Effector memory CD4-positive, alpha-beta T cell (primary cell): ENCODE results near the gene SLC2A8.

Source experiments
- DNase-seq, 3 donors: peaks; one replicate each; pipeline ENCODE4 v3.0.0-alpha.2; 2020
- H3K27ac ChIP-seq: 2 replicates; pipeline ENCODE4 v1.7.0; 2013; ENCODE audit warnings: mild to moderate bottlenecking, low read length, moderate library complexity; ENCODE audit not compliant: insufficient read depth, poor library complexity, severe bottlenecking
- H3K27me3 ChIP-seq: replicated peaks from 2 replicates; pipeline ENCODE4 v1.7.0; 2013; ENCODE audit warnings: mild to moderate bottlenecking, low read length; ENCODE audit not compliant: insufficient read depth, control insufficient read depth, poor library complexity, severe bottlenecking
- H3K36me3 ChIP-seq: 2 replicates; pipeline ENCODE4 v1.7.0; 2013; ENCODE audit warnings: mild to moderate bottlenecking, low read length, moderate library complexity; ENCODE audit not compliant: control insufficient read depth, insufficient read depth
- H3K4me1 ChIP-seq: 2 replicates; pipeline ENCODE4 v1.7.0; 2013; ENCODE audit warnings: low read length, mild to moderate bottlenecking; ENCODE audit not compliant: control insufficient read depth, insufficient read depth, poor library complexity, severe bottlenecking
- H3K4me3 ChIP-seq: 2 replicates; pipeline ENCODE4 v1.7.0; 2013; ENCODE audit warnings: low read length, low read depth, mild to moderate bottlenecking; ENCODE audit not compliant: insufficient read depth, poor library complexity, severe bottlenecking
- H3K9me3 ChIP-seq: 2 replicates; pipeline ENCODE4 v1.7.0; 2013; ENCODE audit warnings: mild to moderate bottlenecking, low read length, moderate library complexity; ENCODE audit not compliant: control insufficient read depth
- total RNA-seq, 3 donors: gene quantifications; one replicate each; lab custom pipeline; 2026; lab: John Stamatoyannopoulos, UW

SLC2A8 gene
- 2.4 to 4.1 (median 3.3) reads per million in 3 donors for total RNA-seq

- H3K27me3 ChIP-seq = peaks cover 45% of the 10 kb centered on the region
Measured at GRCh38 chr9:127396808-127397645, at the start of gene SLC2A8. Gene SLC2A8 (plus strand): TSS chr9:127397169. CDS start chr9:127397231, 62 bp downstream.

DNA sequence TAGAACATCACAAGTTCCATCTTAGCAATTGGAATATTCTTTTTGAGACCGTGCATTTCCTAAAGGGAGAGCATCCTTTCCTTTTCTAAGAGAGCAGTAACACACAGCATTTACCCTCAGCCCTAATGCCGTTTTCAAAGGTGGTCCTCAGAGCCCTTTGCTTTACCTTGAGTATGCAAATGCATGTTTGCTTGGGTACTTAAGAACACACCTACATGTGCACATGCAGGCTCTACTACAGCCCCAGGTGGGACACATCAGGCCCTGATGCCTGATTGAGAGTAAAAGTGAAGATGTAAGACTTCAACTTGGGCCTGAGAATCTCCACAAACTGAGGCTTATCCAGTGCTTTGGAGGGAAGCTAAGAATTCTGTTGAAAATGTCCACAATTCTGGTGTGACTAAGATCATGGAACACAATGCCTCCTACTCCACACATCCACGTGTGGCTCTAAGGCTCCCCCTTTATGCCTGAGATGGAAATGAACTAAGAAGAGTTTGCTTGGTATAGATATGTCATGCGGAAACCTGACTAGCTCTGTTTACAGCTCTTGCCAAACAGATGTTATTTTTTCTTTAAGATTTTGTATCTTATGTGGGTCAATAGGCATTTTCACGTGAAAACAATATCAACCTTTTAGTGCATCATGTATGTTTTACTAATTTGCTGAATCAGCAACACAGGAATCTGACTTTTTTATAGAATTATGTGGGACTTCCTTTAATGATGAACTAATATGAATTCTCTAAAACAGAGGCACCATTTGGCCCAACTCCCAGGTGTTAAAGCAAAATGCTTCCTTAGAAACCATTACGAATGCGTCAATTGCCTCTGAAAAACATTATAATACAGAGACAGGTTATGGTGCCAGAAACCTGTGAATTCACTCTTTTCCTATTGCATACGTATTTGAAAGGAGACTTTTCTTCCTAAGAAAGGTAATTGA, 48.9 kb upstream of the SLC2A8 start:
- DNase-seq = no peak
- Histone ChIP-seq H3K4me1 (no peaks in the 10 kb centered on the region), H3K4me3 (no peak overlapping the region), H3K27me3 (no peaks in the 10 kb centered on the region), H3K36me3 (no peaks in the 10 kb centered on the region), H3K9me3 (no peaks in the 10 kb centered on the region), H3K27ac (no peak overlapping the region)

More at GRCh38 chr9:127396808-127397645, at the start of gene SLC2A8:
- DNase-seq = peak; percentile 92 to 96 (median 94)
- Histone ChIP-seq H3K9me3 (no peaks in the 10 kb centered on the region), H3K4me3 (peak within 1 kb of the TSS; percentile 39), H3K4me1 (peaks cover 16% of the 10 kb centered on the region), H3K36me3 (no peaks in the 10 kb centered on the region), H3K27ac (no peak within 1 kb of the TSS)

DNA sequence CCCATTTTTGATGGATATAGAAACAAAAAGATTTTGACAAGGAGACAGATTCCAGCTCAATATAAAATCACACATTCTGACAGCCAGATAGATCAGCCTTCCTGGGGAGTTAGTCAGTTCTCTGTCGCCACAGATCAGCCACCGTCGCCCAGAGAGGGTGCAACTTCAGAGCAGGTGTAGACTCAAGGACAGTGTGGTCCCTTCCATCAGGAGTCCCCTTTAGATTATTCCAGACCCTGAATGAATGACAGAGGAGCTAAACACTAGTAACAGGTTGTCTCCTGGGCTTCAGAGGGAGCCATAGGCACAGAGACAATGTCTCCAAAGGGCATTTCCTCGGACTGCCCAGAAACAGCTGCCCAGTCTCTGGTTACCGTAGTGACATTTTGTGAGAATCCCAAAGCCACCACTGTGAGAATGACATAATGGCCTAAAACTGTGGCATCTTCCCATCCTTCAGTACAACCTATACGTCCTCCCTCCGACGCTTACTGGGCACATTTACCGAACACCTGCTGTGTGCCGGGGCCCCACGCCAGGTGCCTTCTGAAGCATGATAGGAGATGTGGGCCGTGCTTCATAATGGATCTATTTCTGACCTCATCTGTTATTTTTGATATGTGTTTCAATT, 47.4 kb upstream of the SLC2A8 start:
- H3K27ac ChIP-seq = no peak overlapping the region
- no peaks in the 10 kb centered on the region for H3K4me1 ChIP-seq
- H3K4me3 ChIP-seq = no peak overlapping the region
- DNase-seq = no peak
- no peaks in the 10 kb centered on the region for H3K27me3 ChIP-seq
- H3K36me3 ChIP-seq = no peaks in the 10 kb centered on the region
- H3K9me3 ChIP-seq = no peaks in the 10 kb centered on the region

- no peak overlapping the region for H3K4me3 ChIP-seq
- H3K27me3 ChIP-seq = no peaks in the 10 kb centered on the region
- no peak for DNase-seq
- no peaks in the 10 kb centered on the region for H3K36me3 ChIP-seq
- H3K27ac ChIP-seq = no peak overlapping the region
- no peaks in the 10 kb centered on the region for H3K9me3 ChIP-seq
- no peaks in the 10 kb centered on the region for H3K4me1 ChIP-seq
Measured at GRCh38 chr9:127351182-127352166, 45.5 kb upstream of the SLC2A8 start.

DNA sequence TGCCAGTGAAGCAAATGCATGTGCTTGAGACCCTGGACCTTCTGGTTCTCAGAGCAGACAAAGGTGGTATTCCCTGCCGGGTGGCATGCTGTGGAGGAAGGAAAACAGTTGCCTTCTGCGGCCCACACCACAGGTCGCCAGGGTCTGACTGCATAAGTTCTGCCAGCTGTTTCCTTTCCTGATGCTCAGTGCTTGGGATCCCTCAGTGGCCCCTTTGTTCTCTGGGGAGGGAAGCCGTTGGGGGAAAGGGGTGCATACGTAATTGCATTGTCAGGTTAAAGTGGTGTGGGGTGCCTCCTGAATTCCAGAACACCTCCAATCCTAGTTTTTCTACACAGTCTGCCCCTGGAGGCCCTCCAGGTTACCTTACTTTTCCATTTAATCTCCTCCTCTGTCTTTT, 43.1 kb upstream of the SLC2A8 start:
- Histone ChIP-seq H3K36me3 (no peaks in the 10 kb centered on the region), H3K27ac (no peak overlapping the region), H3K4me1 (no peaks in the 10 kb centered on the region), H3K9me3 (no peaks in the 10 kb centered on the region), H3K27me3 (no peaks in the 10 kb centered on the region), H3K4me3 (no peak overlapping the region)
- DNase-seq = no peak

GRCh38 chr9:127356906-127357305, 40.1 kb upstream of the SLC2A8 start:
- no peaks in the 10 kb centered on the region for H3K9me3 ChIP-seq
- no peaks in the 10 kb centered on the region for H3K27me3 ChIP-seq
- no peak overlapping the region for H3K4me3 ChIP-seq
- no peaks in the 10 kb centered on the region for H3K4me1 ChIP-seq
- DNase-seq = no peak
- H3K27ac ChIP-seq = no peak overlapping the region
- H3K36me3 ChIP-seq = no peaks in the 10 kb centered on the region

- Histone ChIP-seq H3K27ac (no peak overlapping the region), H3K36me3 (no peaks in the 10 kb centered on the region), H3K9me3 (no peaks in the 10 kb centered on the region), H3K4me1 (no peaks in the 10 kb centered on the region), H3K27me3 (no peaks in the 10 kb centered on the region), H3K4me3 (no peak overlapping the region)
- DNase-seq = no peak
Measured at GRCh38 chr9:127358023-127358535, 38.9 kb upstream of the SLC2A8 start.

DNA sequence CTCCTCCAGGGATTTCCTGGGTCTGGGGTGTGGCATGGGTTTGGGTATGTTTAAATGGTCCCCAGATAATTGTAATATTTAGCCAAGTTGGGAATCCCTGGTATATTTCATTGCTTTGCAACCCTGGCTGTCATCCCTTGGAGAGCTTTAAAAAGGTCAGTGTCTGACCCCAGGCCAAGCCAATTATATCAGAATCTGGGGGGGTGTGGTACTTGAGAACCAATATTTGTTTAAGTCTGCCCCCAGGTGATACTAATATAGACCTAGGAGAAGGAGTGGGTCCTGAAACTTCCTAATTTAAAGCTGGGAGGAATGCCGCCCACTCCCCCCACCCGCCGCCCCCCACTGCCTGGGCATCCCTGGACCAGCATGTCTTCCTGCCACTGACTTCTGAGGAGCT, 38.2 kb upstream of the SLC2A8 start:
- no peak overlapping the region for H3K27ac ChIP-seq
- no peaks in the 10 kb centered on the region for H3K9me3 ChIP-seq
- H3K27me3 ChIP-seq = no peaks in the 10 kb centered on the region
- H3K36me3 ChIP-seq = no peaks in the 10 kb centered on the region
- H3K4me1 ChIP-seq = no peaks in the 10 kb centered on the region
- H3K4me3 ChIP-seq = no peak overlapping the region
- no peak for DNase-seq

DNA sequence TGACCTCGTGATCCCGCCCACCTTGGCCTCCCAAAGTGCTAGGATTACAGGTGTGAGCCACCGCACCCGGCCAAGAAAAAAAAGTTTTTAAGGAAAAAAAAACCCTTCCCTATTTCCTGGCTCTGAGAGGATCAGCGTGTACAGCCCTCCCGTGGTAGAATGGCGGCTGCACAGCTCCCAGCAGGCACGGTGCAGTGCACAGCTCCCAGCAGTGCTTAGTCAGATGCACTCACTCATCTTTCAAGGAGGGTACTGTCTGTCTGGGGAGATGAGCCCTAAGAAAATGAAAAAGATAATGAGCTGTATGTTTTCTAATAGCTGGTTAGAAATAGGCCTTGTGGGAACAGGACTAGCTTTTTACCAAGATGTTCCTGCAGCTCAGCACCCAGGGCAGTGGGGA, 36.7 kb upstream of the SLC2A8 start:
- Histone ChIP-seq H3K27ac (no peak overlapping the region), H3K4me1 (no peaks in the 10 kb centered on the region), H3K9me3 (no peaks in the 10 kb centered on the region), H3K4me3 (no peak overlapping the region), H3K36me3 (no peaks in the 10 kb centered on the region), H3K27me3 (no peaks in the 10 kb centered on the region)
- DNase-seq = no peak
